T-helper 22 cell (primary cell): Measurements from ENCODE around the gene GOLGA6L4.
"Not testable (repeated sequence)": the region's sequence is repeated elsewhere in the genome, so short reads cannot be mapped to it uniquely, and the experiment has no call there.

Experiments
- DNase-seq: peaks from one replicate; pipeline ENCODE4 v3.0.0-alpha.2; 2020; ENCODE audit warnings: low read depth

Gene GOLGA6L4, protein sequence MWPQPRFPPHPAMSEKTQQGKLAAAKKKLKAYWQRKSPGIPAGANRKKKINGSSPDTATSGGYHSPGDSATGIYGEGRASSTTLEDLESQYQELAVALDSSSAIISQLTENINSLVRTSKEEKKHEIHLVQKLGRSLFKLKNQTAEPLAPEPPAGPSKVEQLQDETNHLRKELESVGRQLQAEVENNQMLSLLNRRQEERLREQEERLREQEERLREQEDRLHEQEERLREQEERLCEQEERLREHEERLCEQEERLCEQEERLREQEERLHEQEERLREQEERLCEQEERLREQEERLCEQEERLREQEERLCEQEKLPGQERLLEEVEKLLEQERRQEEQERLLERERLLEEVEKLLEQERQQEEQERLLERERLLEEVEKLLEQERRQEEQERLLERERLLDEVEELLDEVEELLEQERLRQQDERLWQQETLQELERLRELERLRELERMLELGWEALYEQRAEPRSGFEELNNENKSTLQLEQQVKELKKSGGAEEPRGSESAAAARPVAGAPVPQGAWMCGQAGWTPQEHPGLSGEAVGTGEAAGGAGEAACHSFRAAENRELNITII

DNA sequence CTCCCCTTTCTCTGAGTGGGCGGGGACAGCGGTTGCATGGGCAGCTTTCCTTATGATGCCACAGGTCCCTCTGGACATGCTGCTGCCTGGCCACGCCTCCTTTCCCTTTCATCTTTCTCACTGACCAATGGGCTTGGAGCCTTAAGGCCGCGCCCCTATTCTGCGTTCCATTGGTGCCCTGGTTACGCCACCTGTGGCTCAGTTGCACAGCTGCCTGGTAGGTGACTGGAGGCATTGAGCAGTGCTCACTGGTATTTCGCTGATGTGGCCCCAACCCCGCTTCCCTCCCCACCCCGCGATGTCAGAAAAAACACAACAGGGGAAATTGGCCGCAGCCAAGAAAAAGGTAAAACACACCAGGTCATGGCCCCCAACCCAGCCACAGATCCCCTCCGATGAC lies at the start of gene GOLGA6L4:
GOLGA6L4 (plus strand) TSS at position 201 of the 400 bp plus-strand sequence; CDS start at position 263, 62 bp downstream.
- not testable (repeated sequence) for DNase-seq

DNA sequence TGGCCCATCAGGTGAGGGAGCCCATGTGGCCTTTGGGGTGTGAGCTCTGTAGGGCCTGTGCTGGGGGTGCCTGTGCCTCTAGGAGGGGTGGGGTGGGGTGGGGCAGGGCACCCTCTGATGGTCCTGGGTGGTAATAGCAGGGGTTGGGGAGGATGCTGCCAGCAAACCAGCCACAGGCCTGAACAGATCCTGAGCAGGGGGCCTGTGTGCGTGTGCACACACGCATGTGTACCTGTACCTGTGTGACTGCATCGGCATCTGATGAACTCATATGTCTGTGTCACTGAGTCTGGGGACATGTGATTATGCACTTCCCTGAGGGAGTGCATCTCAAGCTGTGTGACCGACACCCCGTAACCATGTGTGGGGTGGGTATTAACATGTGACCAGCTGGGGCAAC lies 42.6 kb upstream of the GOLGA6L4 start:
- not testable (repeated sequence) for DNase-seq

DNA sequence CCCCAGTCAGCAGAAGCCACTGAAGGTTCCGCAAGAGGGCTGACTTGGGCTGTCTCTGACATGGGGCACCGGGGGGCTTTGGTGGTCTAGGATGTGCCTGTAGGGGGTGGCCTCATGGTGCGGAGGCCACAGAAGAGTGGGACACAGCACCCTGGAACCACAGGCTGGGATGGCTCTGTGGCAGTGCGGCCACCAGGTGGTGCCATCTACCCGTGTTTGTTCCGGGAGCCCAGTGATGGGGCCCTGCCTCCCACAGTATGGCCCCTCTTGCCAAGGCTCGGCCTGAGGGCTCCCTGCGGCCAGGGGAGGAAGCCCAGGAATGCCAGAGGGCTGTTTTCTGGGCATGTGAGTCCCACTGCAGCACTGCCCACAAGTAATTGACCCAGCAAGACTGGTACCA lies 40.0 kb upstream of the GOLGA6L4 start:
- DNase-seq, result not testable (repeated sequence)

DNA sequence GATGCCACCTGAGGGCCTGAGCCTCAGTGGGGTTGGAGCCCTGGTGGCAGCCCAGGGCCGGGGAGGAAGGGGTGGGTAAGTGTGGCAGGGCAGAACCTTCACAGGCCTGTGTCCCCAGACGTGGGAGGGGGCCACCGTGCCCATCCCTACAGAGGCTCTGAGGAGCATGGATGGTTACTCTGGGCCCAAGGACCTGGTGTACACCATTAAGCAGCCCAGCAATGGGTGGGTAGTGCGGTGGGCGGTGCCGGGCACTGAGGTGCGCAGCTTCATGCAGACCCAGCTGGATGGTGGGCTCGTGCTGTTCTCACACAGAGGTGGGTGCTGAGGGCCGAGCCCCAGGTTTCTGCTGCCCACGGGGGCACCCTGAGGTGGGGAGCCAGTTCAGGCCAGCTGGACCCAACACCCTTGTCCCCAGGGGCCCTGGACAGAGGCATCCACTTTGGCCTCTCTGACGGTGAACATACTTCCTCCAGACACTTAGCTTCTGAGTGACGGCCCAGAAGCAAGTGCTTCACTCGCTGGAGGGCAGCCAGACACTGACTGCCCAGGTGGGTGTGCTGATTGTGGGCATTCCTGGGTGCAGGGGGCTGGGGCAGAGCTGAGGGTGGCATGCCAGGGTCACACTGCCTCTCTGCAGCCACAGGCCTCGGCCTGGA lies 38.9 kb upstream of the GOLGA6L4 start:
- not testable (repeated sequence) for DNase-seq

- DNase-seq, result not testable (repeated sequence)
These were observed 35.7 kb upstream of the GOLGA6L4 start for GRCh38 chr15:84199865-84200264.

DNA sequence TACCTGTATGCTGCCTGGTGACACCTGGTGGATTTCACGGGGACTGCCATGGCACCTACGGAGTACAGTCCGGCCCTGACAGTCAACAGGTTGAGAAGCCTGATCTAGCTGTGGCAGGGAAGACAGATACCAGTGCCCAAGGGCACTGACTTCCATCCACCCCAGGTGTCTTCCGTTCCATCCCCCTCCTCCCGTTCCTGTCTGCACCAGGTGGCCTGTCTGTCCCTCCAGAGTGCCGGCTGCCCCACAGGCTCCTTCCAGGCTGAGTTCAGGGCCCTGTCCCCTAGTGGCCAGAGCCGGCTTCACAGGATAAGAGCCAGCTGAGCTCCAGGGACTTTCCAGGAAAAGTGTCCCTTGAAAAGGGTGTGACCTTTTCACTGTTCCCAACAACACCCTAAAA lies 10.9 kb downstream of the GOLGA6L4 start:
- not testable (repeated sequence) for DNase-seq
